NOMO-1 treated with dmso at 0.1 percent for 144 hours (cell line): ENCODE data around the gene TMEM41B.

Experiments
- DNase-seq: peaks from one replicate; lab custom pipeline; 2025; ENCODE audit not compliant: unreplicated experiment; lab: John Stamatoyannopoulos, UW

Gene TMEM41B

DNA sequence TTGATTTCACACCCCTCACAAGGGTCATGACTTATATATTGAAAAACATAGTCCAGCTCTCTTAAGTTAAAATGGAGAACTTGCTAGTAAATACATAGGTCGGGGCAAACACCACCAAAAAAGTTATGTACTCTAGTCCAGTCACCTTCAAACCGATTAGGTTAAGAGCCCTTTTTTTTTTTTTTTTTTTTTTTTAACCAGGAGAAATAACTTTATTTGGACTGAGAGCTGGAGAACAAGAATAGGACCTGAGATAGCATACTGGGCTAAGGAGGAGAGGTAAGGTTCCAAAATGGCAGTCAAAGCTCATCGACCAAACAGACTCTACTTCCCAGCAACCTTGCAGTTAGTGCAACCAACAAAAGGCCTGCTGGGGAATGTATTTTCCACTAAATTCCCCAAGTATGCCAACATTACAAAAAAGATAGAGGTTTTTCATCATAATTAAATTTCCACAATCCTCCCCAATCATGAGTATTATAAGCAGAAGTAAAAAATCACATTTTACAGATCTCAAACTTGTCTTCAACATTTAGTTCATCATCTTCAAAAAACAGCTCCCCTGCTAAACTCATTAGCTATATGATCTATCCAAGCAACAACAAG, 3.8 kb downstream of the TMEM41B start:
- DNase-seq = no peak

DNA sequence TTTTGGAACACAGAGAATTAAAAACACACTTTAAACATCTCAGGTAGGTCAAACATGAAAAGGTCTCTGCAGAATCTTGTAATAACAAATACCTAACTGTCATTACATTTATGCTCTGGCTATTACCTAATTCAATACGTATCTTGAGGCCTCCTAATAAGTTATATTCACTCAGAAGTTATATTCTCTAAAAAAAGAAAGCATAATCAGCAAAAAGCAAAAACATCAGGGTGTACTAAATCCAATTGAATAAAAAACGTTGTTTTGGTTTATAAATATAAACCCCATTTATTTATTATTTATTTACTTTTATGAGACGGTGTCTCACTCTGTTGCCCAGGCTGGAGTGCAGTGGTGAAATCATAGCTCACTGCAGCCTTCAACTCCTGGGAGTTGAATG, 10.2 kb downstream of the TMEM41B start:
- DNase-seq = no peak

DNA sequence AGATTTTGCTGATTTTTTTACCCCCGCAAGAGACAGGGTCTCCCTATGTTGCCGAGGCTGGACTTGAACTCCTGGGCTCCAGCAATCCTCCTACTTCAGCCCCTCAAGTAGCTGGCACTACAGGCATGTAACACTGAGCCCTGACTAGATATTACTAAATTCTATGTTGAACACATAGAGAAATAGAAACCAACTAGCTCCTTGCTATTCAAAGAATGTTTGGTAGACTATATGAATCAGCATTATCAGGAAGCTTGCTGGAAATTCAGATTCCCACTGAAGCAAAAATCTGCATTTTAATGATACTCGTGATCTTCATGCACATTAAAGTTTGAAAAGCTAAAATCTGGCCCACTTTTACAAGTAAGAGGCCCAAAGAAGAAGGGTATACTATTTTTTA, 11.9 kb downstream of the TMEM41B start:
- no peak for DNase-seq

DNA sequence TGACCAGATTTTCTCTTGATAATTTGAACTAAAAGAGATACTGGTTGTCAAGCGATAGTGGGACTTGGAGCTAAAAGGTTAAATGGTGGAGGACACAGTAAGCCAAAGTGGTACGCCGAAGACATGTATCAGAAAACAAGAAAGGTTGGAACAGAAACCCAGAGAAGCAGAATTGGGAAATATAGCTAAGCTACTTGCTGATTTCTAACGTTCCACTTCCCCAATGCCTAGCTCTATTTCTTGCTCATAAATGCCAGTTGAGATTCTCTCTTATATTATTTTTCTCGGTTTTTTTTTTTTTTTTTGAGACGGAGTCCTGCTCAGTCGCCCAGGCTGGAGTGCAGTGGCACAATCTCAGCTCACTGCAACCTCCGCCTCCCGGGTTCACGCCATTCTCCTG, 12.7 kb downstream of the TMEM41B start:
- DNase-seq = peak; percentile 53

DNA sequence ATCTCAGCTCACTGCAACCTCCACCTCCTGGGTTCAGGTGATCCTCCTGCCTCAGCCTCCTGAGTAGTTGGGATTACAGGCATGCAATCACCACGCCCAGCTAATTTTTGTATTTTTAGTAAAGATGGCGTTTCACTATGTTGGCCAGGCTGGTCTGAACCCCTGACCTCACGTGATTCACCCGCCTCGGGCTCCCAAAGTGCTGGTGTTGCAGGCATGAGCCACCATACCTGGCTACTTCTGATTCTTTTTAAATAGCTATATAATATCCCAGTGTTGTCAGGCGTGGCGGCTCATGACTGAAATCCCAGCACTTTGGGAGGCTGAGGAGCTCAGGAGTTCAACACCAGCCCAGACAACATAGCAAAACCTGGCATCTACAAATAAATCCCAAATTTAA, 20.7 kb downstream of the TMEM41B start:
- DNase-seq = no peak

DNA sequence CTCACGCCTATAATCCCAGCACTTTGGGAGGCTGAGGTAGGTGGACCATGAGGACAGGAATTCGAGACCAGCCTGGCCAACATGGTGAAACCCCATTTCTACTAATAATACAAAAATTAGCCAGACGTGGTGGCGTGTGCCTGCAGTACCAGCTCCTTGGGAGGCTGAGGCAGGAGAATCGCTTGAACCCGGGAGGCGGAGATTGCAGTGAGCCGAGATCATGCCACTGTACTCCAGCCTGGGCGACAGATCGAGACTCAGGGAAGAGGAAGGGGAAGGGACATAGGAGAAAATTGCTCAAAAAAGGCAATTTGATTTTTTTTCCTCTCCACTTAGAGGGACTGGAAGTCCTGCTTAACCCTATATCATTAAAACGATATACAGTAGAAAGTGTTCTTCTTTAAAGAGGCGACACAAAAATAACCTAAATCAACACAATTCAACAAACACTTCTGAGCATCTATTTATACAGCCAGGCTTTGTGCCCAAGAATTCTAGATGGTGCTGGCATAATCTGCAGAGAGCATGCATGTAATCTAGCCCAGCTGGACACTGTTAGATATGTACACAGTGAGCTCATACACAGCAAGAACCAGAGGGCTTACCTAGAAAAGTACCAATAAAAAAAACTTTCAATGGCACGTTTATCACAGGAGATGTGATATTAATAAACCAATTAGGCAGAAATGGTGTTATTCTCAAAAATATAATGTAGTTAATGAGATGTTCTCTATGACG, 28.4 kb downstream of the TMEM41B start:
- DNase-seq = no peak

DNA sequence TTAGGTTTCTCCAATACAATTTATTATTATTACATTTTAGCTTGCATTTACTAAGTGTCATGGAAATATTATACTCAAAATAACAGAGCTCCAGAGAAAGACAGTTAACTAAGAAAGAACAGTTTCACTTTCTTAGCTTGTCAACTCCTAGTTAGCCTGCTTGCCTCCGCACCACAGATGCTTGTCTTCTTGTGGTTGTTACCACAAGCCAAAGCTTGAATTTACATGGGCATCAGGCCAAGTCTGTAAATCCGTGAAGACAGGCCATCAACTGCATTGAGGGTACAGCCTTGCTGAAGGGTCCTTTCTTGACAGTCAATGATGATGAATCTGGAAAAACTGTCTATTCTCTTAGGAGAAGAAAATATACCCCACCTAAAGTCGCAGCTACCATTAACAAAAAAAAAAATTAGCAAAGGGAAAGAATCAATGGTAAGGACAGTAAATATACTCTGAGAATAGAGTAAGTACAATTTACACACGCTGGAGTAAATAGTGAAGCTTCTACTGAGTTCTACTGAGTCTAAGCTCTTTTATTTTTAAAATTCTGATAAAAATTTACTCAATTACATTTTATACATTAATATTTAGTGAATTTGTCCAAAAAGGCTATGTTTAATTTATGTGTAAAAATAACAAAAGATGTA, 33.6 kb downstream of the TMEM41B start:
- DNase-seq = no peak

DNA sequence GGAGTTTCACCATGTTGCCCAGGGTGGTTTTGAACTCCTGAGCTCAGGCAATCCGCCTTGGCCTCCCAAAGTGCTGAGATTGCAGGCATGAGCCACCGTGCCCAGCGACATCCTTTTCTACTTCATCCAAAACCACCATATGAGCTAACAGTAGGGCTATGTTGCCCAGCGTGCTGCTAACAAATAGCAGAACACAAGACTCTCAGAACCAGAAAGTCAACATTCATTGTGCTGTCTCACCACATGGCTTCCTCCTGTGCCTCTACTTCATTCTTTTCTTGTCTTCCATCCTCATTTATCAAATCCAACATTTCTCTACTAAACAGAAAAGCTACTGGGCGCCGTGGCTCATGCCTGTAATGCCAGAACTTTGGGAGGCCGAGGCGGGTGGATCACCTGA, 37.2 kb downstream of the TMEM41B start:
- DNase-seq = no peak

DNA sequence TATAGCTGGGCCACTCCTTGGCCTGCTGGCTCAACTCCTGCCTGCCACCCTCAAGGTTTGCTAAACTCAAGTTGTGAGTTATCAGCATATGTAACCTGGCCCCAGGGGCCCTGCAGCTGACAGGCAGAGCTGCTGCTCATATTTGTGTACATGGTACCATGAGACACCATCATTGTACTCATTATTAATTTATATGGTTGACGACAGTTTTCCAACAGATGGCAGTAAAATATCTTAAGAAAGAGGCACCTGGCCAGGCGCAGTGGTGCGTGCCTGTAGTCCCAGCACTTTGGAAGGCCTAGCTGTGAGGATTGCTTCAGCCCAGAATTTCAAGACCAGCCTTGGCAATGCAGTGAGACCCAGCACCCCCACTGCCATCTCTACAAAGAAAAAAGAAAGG, 37.8 kb downstream of the TMEM41B start:
- no peak for DNase-seq

DNA sequence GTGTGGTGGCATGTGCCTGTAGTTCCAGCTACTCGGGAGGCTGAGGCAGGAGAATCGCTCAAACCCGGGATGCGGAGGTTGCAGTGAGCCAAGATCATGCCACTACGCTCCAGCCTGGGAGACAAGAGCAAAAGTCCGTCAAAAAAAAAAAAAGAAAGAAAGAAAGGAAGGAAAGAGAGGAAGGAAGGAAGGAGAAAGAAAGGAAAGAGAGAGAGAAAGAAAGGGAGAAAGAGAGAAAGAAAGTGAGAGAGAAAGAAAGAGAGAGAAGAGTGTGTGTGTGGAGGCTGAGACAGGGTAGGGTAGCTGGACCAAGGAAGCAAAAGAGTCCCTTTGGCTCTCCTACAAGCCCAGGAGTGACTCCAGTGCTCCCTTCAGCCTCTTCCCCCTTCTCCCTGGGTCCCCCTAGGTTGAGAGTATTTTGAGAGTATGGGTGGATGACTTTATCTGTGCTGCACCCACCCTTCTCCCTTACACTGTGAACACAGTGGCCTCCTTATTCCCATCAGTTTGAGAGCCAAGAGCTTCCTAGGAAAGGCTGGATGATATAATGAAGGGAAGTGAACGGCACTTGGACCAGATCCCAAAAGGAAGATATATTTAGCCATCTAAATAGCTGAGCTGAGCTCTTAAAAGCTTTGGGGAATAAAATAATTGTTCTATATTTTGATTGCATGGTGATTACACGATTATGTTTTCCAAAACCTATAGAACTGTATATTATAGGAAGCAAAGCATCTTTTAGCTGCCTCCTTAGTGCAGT, 39.7 kb downstream of the TMEM41B start:
- no peak for DNase-seq

DNA sequence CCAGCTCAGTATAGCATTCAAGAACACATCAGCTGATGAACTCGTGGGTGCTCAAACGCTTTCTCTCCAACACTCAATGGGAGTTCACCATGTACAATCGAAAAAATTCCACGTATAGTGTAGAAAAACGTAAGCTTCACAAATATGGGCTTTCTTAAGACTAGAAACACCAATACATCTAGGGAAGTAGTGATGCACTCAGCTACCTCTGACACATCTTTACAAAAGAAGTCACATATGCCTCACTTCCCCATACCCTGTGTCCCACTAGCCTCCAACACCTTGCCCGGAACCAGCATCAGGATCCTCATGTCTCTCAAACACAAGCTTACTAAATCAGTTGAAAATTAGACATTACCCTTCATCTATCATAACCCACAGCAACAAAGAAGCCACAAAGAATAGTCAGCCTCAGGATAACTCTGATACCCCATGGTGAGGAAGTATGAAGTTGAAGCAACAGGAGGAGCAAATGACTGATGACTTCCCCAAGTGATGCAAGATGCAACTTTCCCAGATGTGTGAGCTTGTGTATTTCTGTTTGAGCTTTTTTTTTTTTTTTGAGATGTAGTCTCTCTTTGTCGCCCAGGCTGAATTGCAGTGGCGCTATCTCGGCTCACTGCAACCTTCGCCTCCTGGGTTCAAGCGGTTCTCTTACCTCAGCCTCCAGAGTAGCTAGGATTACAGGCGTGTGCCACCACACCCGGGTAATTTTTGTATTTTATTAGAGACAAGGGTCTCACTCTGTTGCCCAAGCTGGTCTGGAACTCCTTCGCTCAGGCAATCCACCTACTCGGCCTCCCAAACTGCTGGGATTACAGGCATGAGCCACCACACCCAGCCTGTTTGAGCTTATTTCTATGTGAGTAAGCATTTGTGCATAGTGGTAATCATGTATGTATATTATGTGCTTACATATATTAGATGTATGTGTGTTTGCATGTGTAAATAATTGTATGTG, 40.7 kb downstream of the TMEM41B start:
- DNase-seq = peak; percentile 85

DNA sequence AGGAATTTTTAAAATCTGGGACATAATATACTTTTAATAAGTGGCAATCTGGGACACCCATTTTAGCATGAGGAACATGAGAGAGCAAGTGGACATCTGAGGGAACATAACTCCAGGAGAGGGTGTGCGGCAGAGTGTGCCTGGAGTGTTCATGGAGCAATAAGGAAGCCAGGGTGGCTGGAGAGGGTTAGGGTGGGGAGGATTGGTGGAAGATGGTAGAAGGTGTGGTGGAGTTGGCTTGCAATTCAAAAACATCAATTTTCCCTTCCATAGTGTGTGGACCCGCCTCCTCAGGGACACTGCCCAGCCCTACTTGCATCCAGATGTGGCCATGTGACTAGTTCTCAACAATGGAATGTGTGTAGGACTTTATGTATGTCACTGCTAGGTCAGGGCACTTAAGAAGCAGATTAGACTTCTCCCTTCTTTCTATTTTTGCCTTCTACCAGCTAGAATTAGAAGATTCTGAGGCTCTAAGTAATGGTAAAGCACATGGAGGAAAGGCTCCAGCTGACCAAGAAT, 44.8 kb downstream of the TMEM41B start:
- DNase-seq = no peak

DNA sequence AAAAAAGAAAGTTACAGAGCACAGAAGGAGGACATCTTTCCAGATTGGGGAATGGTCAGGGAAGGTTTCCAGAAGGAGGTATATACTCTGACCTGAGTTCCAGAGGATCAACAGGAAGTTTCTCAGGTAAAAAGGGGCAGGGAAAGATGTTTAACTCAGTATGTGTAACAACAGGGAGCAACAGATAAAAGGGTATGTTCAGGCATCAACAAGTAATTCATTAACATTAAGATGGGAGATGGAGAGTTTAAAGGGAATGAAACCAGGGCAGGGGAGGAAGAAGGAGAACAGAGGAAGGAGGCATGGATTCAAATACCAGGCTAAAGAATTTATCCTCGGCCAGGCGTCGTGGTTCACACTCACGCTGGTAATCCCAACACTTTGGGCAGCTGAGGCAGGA, 46.7 kb downstream of the TMEM41B start:
- no peak for DNase-seq

DNA sequence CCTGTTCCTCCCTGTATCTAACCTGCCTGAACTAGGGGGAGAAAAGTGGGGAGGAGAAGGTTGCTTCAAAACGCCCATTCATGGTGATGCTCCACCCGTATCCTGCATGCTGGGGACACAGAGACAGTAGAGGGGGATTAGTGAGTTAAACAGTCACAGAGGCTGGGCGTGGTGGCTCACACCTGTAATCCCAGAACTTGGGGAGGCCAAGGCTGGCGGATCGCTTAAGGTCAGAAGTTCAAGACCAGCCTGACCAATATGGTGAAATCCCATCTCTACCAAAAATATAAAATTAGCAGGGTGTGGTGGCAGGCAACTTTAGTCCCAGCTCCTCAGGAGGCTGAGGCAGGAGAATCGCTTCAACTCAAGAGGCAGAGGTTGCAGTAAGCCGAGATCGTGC, 47.5 kb downstream of the TMEM41B start:
- no peak for DNase-seq

DNA sequence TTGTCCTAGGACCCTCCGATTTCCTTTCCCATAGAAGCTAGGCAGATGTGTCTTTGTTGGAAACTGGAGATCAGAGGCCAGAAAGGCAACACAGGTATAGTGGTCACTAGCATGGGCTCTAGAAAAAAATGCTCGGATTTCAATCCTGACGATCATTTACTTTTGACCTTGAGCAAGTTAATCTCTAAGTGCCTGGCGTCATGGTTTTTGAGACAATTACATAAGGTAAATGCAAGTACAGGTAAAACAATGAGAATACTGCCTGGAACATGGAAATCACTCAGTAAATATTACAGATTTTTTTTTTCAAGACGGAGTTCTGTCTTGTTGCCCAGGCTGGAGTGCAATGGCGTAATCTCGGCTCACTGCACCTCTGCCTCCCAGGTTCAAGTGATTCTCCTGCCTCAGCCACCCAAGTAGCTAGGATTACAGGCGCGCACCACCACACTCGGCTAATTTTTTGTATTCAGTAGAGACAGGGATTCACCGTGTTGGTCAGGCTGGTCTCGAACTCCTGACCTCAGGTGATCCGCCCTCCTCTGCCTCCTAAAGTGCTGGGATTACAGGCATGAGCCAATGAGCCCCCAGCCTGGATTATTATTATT, 48.2 kb downstream of the TMEM41B start:
- no peak for DNase-seq

DNA sequence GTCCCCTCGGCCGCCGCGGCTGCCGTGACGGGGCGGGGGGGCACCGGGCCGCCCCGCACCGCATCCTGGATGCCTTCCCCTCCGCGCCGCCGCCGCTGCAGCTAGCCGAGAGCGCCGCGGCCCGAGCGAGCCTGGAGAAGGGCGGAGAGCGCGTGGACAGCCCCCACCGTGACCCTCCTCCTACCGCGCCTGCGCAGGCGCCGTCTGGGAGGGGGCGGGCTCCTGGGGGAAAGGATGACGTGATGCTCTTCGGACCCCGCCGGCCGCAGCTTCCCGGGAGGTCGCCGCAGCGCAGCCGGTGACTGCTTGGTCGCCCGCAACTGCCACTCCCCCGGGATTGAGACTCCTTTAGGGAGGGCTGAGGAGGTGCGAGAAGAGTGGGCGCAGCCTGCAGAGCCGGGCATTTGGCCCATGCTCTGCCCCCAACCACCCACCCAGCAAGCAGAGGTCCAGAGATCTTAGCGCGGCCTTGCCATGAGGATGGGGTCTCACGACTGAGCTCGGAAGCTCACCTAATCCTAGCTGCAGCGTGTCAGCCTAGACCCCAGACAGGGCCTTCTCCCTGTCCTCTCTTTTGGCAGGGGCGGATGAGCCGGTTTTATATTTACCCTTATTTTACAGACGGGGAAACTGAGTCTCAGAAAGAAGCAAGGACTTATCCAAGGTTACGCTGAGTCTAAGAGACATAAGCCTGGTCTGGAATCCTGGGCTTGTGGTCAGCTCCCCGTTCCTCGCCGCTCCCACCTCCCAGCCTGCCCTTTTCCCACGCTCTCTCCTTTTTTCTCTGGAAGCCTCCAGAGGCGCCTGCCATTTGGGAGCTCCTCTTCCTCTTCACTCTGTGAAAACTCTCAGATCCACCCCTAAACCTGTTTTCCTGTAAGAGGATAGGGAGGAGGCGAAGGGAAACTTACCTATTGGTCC, 48.9 kb downstream of the TMEM41B start, which contains the start of gene DENND5A:
DENND5A (minus strand) TSS at position 140 of the 921 bp plus-strand sequence. CDS start 281 bp downstream, outside the sequence.
- DNase-seq = no peak

DNA sequence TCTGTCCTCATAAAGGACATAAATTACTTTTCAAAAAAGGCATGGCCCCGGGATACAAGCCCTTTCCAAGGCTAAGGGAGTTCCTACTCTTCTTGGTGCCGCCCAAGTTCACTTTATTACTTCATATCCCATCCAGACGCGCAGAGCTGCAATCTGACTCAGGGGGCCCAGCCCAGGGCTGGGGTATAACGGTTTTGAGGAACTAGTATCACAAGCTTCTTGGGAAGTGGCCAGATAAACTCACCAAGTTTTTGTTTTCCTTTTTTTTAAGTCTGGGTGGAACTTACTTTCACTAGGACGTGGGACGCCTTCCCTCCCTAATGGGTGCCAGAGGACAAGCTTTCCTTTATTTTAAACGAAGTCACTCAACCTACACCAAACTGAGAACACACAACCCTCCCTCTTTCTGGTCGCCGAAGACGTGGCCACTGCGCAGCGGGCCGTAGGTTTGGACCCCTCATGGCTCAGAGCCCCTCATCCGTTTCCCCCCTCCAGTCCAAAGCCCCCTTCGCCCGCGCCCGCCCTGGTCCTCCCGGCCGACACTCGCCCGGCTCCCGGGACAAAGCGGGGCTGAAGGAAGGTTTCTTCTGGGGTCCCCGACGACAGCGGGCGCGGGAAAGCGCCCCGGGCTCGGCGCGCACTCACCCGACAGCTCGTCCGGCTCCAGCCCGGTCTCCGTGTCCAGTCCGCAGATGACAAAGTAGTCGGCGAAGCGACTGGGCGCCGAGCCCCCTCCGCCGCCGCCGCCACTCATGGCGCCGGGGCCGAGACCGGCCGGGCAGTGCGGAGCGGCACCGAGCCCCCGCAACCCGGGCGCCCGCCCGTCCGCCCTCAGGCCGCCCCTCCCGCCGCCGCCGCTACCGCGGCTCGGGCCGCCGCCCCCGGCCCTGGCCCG, 49.8 kb downstream of the TMEM41B start:
- peak; percentile 90 for DNase-seq

DNA sequence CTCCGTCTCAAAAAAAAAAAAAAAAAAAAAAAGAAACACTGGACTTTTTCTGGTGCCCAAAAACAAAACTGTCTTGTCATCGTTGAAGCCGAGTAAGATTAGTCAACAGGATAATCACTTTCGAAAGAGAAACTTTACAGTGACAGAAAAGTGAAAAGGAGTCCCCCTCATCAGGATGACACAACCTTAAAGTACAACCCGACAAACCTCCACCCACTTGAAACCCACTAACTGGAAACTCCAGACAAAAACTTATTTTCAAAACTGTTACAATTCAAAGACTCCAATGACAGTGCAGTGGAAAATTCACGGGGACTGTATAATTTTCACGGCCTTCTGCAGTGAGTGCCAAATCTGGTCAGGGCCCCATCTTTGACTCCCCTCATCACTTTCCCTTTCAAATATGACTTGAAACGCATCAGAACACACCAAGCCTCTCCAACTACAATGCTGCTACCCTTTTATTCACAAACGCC, 50.5 kb downstream of the TMEM41B start:
- DNase-seq = peak; percentile 56
